HCT116 (cell line): ENCODE results near the gene LIN28A. TPM values are rescaled to one million over a fixed set of nuclear protein-coding genes. Genes with fewer than 3 reads are reported as not detected.

Source experiments
- ATAC-seq: fragments of 200-7000 bp; cut with Tn5 transposase; 2 replicates; pipeline ENCODE4 v1.9.1; 2020; ENCODE audit warnings: mild to moderate bottlenecking, moderate library complexity
- BruUV-seq: library from RNA; stranded (reverse); fragments of 400-500 nt; replicated peaks from 2 replicates; lab custom pipeline; 2021; lab: Mats Ljungman, UMichigan
- CTCF ChIA-PET: fragments of 300-600 bp; sonication (Branson Sonifier 250); formaldehyde crosslinking; loops from one replicate; lab custom pipeline; 2021; ENCODE audit warnings: antibody characterized with exemption; lab: Charles Lee
- POLR2A ChIA-PET: fragments of 300-600, 350-600 bp; sonication (Branson Sonifier 250); formaldehyde crosslinking; loops from one replicate; lab custom pipeline; 2021; ENCODE audit warnings: antibody characterized with exemption; lab: Charles Lee
- RAD21 ChIA-PET, 2 experiments: fragments of 300-600 bp; sonication (Branson Sonifier 250); formaldehyde crosslinking; loops; one replicate each; lab custom pipeline; 2023; ENCODE audit warnings: low total read pairs in 2 of 2; ENCODE audit not compliant: uncharacterized antibody in 2 of 2, unreplicated experiment in 2 of 2, low non-redundant PET in 1 of 2; lab: Charles Lee
- DNase-seq: peaks from one replicate; pipeline ENCODE4 v3.0.0-alpha.2; 2010; ENCODE audit warnings: low read depth, low spot score
- H2AFZ ChIP-seq: fragments of 200-600 bp; shearing (Covaris generic), sonication (generic); 2 replicates; pipeline ENCODE4 v1.6.1; 2017; ENCODE audit warnings: low read depth, mixed run types, mixed read lengths, antibody characterized with exemption, low read length; ENCODE audit not compliant: poor library complexity, severe bottlenecking
- H3K27ac ChIP-seq: 2 replicates; pipeline ENCODE4 v1.5.1; 2012; ENCODE audit warnings: low read depth, low read length
- H3K27me3 ChIP-seq: fragments of 200-600 bp; sonication (generic); 2 replicates; pipeline ENCODE4 v1.6.1; 2016; ENCODE audit warnings: mixed run types, low read length, mixed read lengths; ENCODE audit not compliant: insufficient read depth
- H3K36me3 ChIP-seq, 2 experiments: fragments of 200-500 bp in 1 of 2; fragments of 200-600 bp in 1 of 2; sonication (Bioruptor generic) in 1 of 2; sonication (generic) in 1 of 2; 2 replicates each; pipeline versions ENCODE4 v1.5.1 to v1.6.1; 2014 to 2016; ENCODE audit warnings: low read length in 2 of 2, inconsistent platforms in 1 of 2, mixed read lengths in 1 of 2, mixed run types in 1 of 2; ENCODE audit not compliant: insufficient read depth in 2 of 2, control insufficient read depth in 1 of 2
- H3K4me1 ChIP-seq, 2 experiments: fragments of 200-600 bp in 1 of 2; sonication (generic) in 1 of 2; 2 replicates each; pipeline versions ENCODE4 v1.5.1 to v1.6.1; 2012 to 2017; ENCODE audit warnings: low read length in 2 of 2, inconsistent platforms in 1 of 2, mild to moderate bottlenecking in 1 of 2, mixed read lengths in 1 of 2, mixed run types in 1 of 2, moderate library complexity in 1 of 2; ENCODE audit not compliant: insufficient read depth in 2 of 2, control insufficient read depth in 1 of 2
- H3K4me2 ChIP-seq: fragments of 200-600 bp; sonication (generic); 2 replicates; pipeline ENCODE4 v1.6.1; 2017; ENCODE audit warnings: mixed run types, low read length, mixed read lengths
- H3K4me3 ChIP-seq, 2 experiments: fragments of 200-600 bp in 1 of 2; sonication (generic) in 1 of 2; replicated peaks in 1 of 2; 2 replicates each; pipeline ENCODE4 v1.5.1; 2011 to 2016; ENCODE audit warnings: low read length in 2 of 2, control low read depth in 1 of 2, low read depth in 1 of 2, mild to moderate bottlenecking in 1 of 2, mixed read lengths in 1 of 2, mixed run types in 1 of 2
- H3K79me2 ChIP-seq: fragments of 200-600 bp; sonication (generic); 2 replicates; pipeline ENCODE4 v1.6.1; 2017; ENCODE audit warnings: mild to moderate bottlenecking, mixed run types, low read length, moderate library complexity, mixed read lengths; ENCODE audit not compliant: insufficient read depth
- H3K9ac ChIP-seq: fragments of 200-600 bp; sonication (generic); 2 replicates; pipeline ENCODE4 v1.6.1; 2016; ENCODE audit warnings: low read length, mixed read lengths
- H3K9me2 ChIP-seq: fragments of 200-600 bp; sonication (generic), shearing (Covaris generic); 2 replicates; pipeline ENCODE4 v1.6.1; 2017; ENCODE audit warnings: mixed run types, mild to moderate bottlenecking, moderate library complexity; ENCODE audit not compliant: insufficient read depth
- H3K9me3 ChIP-seq, 2 experiments: fragments of 200-500 bp in 1 of 2; fragments of 200-600 bp in 1 of 2; sonication (Bioruptor generic) in 1 of 2; sonication (generic) in 1 of 2; 2 replicates each; pipeline ENCODE4 v1.6.1; 2014 to 2017; ENCODE audit warnings: low read length in 2 of 2, mixed read lengths in 2 of 2, inconsistent platforms in 1 of 2, low read depth in 1 of 2, mild to moderate bottlenecking in 1 of 2, mixed run types in 1 of 2, moderate library complexity in 1 of 2; ENCODE audit not compliant: control insufficient read depth in 1 of 2, insufficient read depth in 1 of 2
- H4K20me1 ChIP-seq: fragments of 200-600 bp; sonication (generic), shearing (Covaris generic); 2 replicates; pipeline ENCODE4 v1.6.1; 2017; ENCODE audit warnings: mixed run types, mild to moderate bottlenecking, moderate library complexity; ENCODE audit not compliant: insufficient read depth
- CBX3 ChIP-seq: IDR thresholded peaks from 2 replicates; pipeline ENCODE4 v1.6.1; 2012; ENCODE audit warnings: low read depth
- EGR1 ChIP-seq: IDR thresholded peaks from 2 replicates; pipeline ENCODE4 v1.6.1; 2012; ENCODE audit warnings: low read depth
- EZH2 ChIP-seq: fragments of 200-600 bp; sonication (generic); IDR thresholded peaks from 2 replicates; pipeline ENCODE4 v1.6.1; 2017; ENCODE audit warnings: antibody characterized with exemption, mixed run types
- EZH2phosphoT487 ChIP-seq: fragments of 200-600 bp; IDR thresholded peaks from 2 replicates; pipeline ENCODE4 v1.6.1; 2018; ENCODE audit warnings: antibody characterized with exemption, borderline replicate concordance
- FOSL1 ChIP-seq: IDR thresholded peaks from 2 replicates; pipeline ENCODE4 v1.6.1; 2012; ENCODE audit warnings: low read depth
- JUND ChIP-seq: IDR thresholded peaks from 2 replicates; pipeline ENCODE4 v1.6.1; 2012
- POLR2AphosphoS5 ChIP-seq: IDR thresholded peaks from 2 replicates; pipeline ENCODE4 v1.6.1; 2011; ENCODE audit warnings: mild to moderate bottlenecking, low read depth, low read length, moderate library complexity
- RAD21 ChIP-seq: IDR thresholded peaks from 2 replicates; pipeline ENCODE4 v1.6.1; 2012; ENCODE audit warnings: low read depth, mild to moderate bottlenecking
- SIN3A ChIP-seq: IDR thresholded peaks from 2 replicates; pipeline ENCODE4 v1.6.1; 2012; ENCODE audit warnings: low read depth
- SP1 ChIP-seq: IDR thresholded peaks from 2 replicates; pipeline ENCODE4 v1.6.1; 2012; ENCODE audit warnings: low read depth
- SRF ChIP-seq: IDR thresholded peaks from 2 replicates; pipeline ENCODE4 v1.6.1; 2012; ENCODE audit warnings: low read depth
- TCF7L2 ChIP-seq: IDR thresholded peaks from 2 replicates; pipeline ENCODE4 v1.7.0; 2011; ENCODE audit warnings: borderline replicate concordance, inconsistent platforms; ENCODE audit not compliant: insufficient read depth, insufficient read length; ENCODE audit errors: extremely low read depth
- ZFX ChIP-seq: fragments of 450-650 bp; IDR thresholded peaks from 2 replicates; pipeline ENCODE4 v1.6.1; 2017
- intact Hi-C: fragments of 100-400 bp; cut with micrococcal nuclease; formaldehyde crosslinking; loops from 2 replicates; pipeline ENCODE4 v1.10.0; 2022
- total RNA-seq: library from RNA; stranded (reverse); gene quantifications from one replicate; pipeline ENCODE4 v1.2.1, GENCODE V29; 2021; ENCODE audit not compliant: unreplicated experiment
- TF ChIP-seq, protein P1 (sequence below): IDR thresholded peaks from 2 replicates; pipeline ENCODE4 v1.6.1; 2012
- TF ChIP-seq, protein P2 (sequence below): IDR thresholded peaks from 2 replicates; pipeline ENCODE4 v1.6.1; 2012; ENCODE audit warnings: low read depth

Gene LIN28A
- total RNA-seq, 1 experiment from 2014 or later = 1.4 TPM

DNA sequence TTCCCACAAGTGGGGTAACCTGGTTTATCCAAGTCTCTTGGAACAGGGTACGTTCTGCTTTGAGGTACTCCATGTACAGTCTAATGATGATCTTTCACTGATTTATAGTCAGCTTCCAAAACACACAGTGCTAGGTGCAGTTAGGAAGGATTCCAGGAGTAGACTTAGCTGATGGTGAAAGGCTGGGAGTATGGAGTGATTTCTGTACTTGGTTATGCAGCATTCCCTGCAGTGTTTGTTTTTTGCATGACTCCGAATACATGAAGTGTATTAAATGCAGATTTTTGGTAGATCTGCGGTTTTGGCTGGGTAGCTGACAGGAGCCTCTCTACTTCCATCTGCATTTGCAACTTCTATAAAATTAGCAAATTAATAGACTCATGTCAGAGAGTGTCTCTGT is 65.4 kb downstream of the LIN28A start:
- no peaks in the 10 kb centered on the region for H3K9me2 ChIP-seq
- no peaks in the 10 kb centered on the region for H3K27me3 ChIP-seq
- CTCF ChIA-PET = no interaction called here
- ATAC-seq = no peak
- RAD21 ChIA-PET = no interaction called here
- H3K9me3 ChIP-seq = no peaks in the 10 kb centered on the region
- no peak overlapping the region for H2AFZ ChIP-seq
- no peak overlapping the region for H3K4me3 ChIP-seq
- H3K4me1 ChIP-seq = peaks cover 13 to 22% of the 10 kb centered on the region in 2 experiments
- H3K27ac ChIP-seq = no peak overlapping the region
- DNase-seq = no peak
- POLR2A ChIA-PET = no interaction called here
- H3K4me2 ChIP-seq = no peak overlapping the region
- H3K79me2 ChIP-seq = peaks cover 23% of the 10 kb centered on the region
- H4K20me1 ChIP-seq = peaks cover 20% of the 10 kb centered on the region; the same call in 1 of the 2 replicates
- H3K36me3 ChIP-seq = peaks cover 25 to 34% of the 10 kb centered on the region in 2 experiments
- BruUV-seq = no TSS peak
- TF ChIP-seq, protein P1, sequence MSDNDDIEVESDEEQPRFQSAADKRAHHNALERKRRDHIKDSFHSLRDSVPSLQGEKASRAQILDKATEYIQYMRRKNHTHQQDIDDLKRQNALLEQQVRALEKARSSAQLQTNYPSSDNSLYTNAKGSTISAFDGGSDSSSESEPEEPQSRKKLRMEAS = no peak
- TF ChIP-seq POLR2AphosphoS5 = no peak
- TF ChIP-seq TCF7L2 = no peak
- TF ChIP-seq FOSL1 = no peak
- TF ChIP-seq SP1 = no peak
- no peak for TF ChIP-seq EZH2
- intact Hi-C loops = no loop called here
- no peak overlapping the region for H3K9ac ChIP-seq

DNA sequence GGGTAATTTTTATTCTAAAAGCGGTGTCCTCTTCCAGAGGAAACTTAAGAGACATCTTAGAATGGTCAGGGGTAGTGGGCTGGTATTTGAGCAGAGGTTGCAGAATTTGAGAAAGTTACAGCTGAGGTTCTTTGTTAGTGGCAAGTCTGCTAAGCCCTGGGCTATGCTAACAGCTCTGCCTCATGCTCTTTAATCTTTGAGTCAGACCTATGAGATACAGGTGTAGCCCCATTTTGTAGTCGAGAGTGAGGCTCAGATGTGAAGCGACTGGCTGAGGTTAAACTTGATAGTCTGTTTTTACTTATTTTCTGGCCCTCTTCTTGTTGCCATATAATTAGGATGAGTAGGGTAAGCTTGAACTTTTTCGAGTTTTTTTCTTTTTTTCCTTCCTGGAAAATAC is 66.3 kb downstream of the LIN28A start:
- CTCF ChIA-PET = no interaction called here
- Histone ChIP-seq H3K9me2 (no peaks in the 10 kb centered on the region), H3K36me3 (peaks cover 25 to 34% of the 10 kb centered on the region in 2 experiments), H3K9ac (no peak overlapping the region), H3K79me2 (peaks cover 23% of the 10 kb centered on the region), H3K9me3 (no peaks in the 10 kb centered on the region), H3K27ac (no peak overlapping the region), H2AFZ (no peak overlapping the region)
- BruUV-seq = no TSS peak
- no peak for DNase-seq
- intact Hi-C loops = no loop called here
- TF ChIP-seq TCF7L2 (no peak), RAD21 (no peak), CBX3 (no peak), JUND (no peak), ZFX (no peak), SP1 (no peak), EZH2phosphoT487 (no peak), FOSL1 (no peak), SIN3A (no peak), POLR2AphosphoS5 (no peak; the same call in 1 of the 2 replicates), SRF (no peak), EGR1 (no peak)
- TF ChIP-seq, protein P2, sequence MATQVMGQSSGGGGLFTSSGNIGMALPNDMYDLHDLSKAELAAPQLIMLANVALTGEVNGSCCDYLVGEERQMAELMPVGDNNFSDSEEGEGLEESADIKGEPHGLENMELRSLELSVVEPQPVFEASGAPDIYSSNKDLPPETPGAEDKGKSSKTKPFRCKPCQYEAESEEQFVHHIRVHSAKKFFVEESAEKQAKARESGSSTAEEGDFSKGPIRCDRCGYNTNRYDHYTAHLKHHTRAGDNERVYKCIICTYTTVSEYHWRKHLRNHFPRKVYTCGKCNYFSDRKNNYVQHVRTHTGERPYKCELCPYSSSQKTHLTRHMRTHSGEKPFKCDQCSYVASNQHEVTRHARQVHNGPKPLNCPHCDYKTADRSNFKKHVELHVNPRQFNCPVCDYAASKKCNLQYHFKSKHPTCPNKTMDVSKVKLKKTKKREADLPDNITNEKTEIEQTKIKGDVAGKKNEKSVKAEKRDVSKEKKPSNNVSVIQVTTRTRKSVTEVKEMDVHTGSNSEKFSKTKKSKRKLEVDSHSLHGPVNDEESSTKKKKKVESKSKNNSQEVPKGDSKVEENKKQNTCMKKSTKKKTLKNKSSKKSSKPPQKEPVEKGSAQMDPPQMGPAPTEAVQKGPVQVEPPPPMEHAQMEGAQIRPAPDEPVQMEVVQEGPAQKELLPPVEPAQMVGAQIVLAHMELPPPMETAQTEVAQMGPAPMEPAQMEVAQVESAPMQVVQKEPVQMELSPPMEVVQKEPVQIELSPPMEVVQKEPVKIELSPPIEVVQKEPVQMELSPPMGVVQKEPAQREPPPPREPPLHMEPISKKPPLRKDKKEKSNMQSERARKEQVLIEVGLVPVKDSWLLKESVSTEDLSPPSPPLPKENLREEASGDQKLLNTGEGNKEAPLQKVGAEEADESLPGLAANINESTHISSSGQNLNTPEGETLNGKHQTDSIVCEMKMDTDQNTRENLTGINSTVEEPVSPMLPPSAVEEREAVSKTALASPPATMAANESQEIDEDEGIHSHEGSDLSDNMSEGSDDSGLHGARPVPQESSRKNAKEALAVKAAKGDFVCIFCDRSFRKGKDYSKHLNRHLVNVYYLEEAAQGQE = no peak
- TF ChIP-seq, all 23 proteins: peak for 0
- ATAC-seq = no peak
- Histone ChIP-seq H3K4me3 (no peak overlapping the region), H3K4me1 (peaks cover 7 to 13% of the 10 kb centered on the region in 2 experiments), H3K27me3 (no peaks in the 10 kb centered on the region), H4K20me1 (peaks cover 20% of the 10 kb centered on the region; the same call in 1 of the 2 replicates), H3K4me2 (no peak overlapping the region)
- POLR2A ChIA-PET = no interaction called here
- RAD21 ChIA-PET = no interaction called here
